NCI-H2196 (cell line): Measurements from ENCODE around the gene FRAT2.
"Not testable (repeated sequence)": the region's sequence is repeated elsewhere in the genome, so short reads cannot be mapped to it uniquely, and the experiment has no call there.

Experiments
- DNase-seq: peaks from one replicate; lab custom pipeline; 2025; ENCODE audit not compliant: unreplicated experiment; lab: John Stamatoyannopoulos, UW

Gene FRAT2

GRCh38 chr10:97356918-97357317 is 22.4 kb upstream of the FRAT2 start:
- DNase-seq: no peak

- no peak for DNase-seq
Observed at GRCh38 chr10:97356318-97356914, 21.9 kb upstream of the FRAT2 start.

DNA sequence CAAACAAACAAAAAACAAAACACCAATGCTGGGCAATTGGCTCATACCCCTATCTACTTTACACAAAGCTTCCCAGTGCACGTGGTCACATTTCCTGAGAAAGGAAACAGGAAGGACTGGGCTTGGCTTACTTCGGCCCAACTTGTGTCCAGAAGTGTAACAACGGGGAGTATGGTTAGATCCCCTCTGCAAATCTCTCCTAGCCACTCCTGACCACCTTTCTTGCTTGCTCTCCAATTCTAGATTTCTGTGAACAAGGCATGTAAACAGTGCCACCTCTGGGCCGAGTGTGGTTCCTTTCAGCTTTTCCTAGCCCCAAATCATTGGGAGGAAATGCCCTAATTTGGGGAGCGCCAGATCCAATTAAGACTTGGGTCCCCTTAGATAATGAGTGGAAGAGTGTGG is 21.0 kb upstream of the FRAT2 start:
- peak; percentile 9 for DNase-seq

DNA sequence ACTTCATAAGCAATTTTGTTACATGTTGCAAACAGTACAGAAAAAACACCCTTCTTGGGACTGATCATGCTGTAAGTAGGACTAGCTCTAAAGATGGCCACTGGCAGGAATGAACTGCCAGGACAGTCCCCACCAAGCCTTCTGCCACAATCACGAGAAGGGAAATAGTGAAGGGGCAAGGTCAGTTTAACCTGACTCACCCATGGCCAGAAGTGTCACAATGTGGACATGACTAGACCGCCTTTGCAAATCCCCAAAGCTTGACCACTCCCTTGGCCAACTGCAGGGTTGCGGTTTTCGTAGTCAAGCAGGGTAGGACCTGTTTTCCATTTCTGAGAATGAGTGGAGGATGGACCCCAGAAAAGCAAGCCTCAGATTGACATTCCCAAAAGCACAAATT is 19.4 kb upstream of the FRAT2 start:
- DNase-seq: no peak

GRCh38 chr10:97349752-97350513 is 15.4 kb upstream of the FRAT2 start:
- DNase-seq: no peak

- DNase-seq: no peak
Observed at GRCh38 chr10:97347317-97347716, 12.8 kb upstream of the FRAT2 start.

GRCh38 chr10:97343664-97344063 is 9.1 kb upstream of the FRAT2 start:
- not testable (repeated sequence) for DNase-seq

DNA sequence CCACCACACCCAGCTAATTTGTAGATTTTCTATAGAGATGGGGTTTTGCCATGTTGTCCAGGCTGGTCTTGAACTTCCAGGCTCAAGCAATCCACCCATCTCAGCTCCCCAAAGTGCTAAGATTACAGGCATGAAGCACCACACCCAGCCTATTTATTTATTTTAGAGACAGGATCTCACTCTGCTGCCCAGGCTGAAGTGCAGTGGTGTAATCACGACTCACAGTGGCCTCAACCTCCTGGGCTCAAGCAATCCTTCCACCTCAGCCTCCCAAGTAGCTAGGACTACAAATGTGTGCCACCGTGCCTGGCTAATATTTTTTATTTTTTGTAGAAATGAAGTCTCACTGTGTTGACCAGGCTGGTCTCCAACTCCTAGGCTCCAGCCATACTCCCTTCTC is 6.9 kb upstream of the FRAT2 start:
- no peak for DNase-seq

DNA sequence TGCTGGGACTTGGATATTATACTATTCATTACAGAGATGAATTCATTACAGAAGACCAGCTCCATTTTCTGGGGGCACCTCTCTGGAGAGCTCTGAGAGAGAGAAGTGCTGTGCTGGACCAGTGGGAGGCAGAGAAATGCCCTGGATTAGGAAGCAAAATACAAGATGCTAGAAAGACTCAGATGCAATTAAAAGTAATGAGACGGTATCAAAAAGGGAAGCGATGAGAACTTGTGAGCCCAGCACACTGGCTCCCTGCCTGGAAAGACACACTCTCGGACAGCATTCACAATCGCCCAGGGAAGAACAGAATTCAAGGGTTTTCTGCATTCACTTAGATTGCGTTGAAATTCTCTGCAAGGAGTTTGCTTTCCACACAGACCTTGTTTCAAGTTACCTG is 3.5 kb upstream of the FRAT2 start:
- DNase-seq: no peak

- DNase-seq: no peak
Observed at GRCh38 chr10:97336942-97337831, 2.7 kb upstream of the FRAT2 start.

GRCh38 chr10:97336446-97336845 is 1.9 kb upstream of the FRAT2 start:
- DNase-seq: no peak

- no peak for DNase-seq
Observed at GRCh38 chr10:97336006-97336405, 1.5 kb upstream of the FRAT2 start.

DNA sequence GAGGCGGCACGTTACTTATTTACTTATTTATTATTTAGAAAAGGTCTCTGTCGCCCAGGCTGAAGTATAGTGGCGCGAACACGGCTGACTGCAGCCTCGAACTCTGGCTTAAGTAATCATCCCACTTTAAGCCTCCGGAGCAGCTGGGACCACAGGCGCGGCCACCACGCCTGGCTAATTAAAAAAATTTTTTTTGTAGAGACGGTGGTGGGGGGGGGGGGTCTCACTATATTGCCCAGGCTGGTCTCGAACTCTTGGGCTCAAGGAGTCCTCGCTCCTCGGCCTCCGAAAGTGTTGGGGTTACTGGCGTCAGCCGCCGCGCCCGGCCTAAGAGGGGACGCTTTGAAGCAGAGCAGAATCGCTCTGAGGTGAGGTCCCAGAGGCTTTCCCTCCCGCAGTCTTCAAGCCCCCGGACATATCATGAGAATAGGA is 675 bp upstream of the FRAT2 start:
- DNase-seq: no peak

DNA sequence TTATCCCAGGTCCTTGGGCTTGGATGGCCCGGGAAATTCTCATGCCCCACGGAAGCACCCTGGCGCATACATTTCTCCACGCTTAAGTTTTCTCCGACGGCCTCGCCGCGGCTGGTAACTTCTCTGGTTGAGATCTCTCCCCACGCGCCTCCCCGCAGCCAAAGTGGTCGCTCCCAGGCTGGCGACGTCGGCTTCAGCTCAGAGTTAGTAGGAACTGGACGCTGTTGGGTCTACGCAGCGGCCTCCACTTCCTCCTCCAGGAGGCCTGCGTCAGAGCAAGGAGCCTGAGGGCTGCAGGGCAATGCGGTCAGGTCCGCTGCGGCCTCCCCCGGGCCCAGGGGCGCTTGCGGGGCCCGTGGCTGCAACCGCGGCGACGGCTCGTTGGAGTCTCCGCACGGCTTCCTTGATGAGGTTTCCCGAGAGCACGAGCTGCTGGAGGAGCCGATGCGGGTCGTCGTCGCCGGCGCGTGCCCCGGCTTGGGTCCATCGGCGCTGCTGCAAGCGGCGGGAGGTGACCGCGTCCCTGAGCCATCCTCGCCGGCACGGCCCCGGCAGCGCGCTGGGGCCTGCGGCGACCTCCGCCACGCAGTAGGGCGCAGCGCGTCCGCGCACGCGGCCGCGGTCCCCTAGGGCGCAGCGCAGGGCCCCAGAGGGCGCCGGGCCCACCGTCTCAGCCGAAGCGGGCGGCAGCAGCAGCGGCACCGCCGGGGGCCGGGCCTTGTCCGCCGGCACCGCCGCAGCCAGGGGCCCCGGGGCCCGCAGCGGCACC is 744 bp downstream of the FRAT2 start:
- no peak for DNase-seq

- DNase-seq: no peak
Observed at GRCh38 chr10:97333351-97333600, 1.3 kb downstream of the FRAT2 start.

GRCh38 chr10:97332591-97333350 is 1.8 kb downstream of the FRAT2 start:
- no peak for DNase-seq

DNA sequence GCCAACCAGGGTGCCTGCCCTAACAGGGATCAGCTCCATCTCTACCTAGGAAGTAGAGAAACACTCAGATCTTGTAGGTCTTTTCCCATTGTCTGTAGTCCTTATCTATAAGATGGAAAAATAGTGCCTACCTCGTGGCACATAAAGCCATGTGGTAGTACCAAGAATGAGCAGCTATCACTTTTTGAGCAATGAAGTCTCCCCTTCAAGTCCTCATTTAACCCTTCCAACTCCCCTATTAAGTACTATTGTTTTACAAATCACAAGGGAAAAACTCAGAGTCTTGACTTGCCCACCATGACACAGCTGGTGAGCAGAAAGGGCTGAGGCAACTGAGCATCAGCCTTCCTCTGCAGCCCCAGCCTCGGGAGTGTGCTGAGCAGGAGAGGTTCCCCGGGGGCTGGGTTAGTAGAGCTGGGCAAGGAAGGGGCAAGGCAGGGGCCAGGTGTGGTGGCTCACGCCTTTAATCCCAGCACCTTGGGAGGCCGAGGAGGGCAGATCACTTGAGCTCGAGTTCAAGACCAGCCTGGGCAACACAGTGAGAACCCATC is 3.3 kb downstream of the FRAT2 start:
- DNase-seq: no peak

- DNase-seq: no peak
Observed at GRCh38 chr10:97329766-97330165, 4.8 kb downstream of the FRAT2 start.

DNA sequence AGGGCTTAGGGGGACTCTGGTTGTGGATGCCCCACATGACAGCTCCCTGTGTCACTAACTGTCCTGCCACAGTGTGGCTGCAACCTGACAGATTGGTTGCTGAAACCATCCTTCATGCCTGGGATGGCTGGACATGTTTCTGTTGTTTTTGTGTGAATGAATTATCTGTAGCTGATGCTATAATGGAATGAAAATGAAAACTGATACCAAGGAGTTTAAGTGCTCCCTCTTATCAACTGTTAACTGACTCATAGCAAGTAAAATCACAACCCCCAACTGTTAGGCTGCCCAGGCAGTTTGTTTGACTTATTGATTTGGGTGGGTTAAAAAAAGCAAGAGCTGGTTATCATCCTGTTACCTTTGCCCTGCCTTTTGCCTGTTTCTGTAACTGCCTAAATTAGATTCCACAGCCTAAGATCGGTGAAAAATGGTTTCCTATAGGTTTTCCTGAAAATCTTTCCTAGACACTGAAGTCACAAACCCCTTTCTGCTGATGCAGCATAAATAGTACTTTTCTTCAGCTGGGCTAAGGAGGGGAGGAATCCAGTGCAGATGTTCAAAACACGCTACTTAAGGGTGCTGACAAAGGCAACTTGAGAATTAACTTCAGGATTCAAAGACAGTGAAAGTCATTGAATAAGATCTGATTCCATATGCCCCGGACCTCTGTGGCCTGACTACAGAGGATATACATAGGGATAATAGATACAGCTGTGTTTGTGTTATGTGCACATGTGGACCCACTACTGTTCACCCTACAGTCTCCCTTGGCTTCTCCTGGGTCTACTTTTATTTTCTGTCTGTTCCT is 5.7 kb downstream of the FRAT2 start:
- DNase-seq: no peak
